Activated T-cell treated with anti-CD3 and anti-CD28 coated beads for 4 hours (primary cell): ENCODE data around the gene MAN2A2.

ENCODE experiments used
- DNase-seq: peaks from one replicate; pipeline ENCODE4 v3.0.0-alpha.2; 2020

Gene MAN2A2

GRCh38 chr15:90902840-90903732 lies at the start of gene MAN2A2:
Gene MAN2A2 (plus strand): TSS chr15:90903302. CDS start chr15:90904208, 906 bp downstream.
- DNase-seq = peak; percentile 73

- no peak for DNase-seq
Measured at GRCh38 chr15:90855139-90855538, 48.0 kb upstream of the MAN2A2 start.

DNA sequence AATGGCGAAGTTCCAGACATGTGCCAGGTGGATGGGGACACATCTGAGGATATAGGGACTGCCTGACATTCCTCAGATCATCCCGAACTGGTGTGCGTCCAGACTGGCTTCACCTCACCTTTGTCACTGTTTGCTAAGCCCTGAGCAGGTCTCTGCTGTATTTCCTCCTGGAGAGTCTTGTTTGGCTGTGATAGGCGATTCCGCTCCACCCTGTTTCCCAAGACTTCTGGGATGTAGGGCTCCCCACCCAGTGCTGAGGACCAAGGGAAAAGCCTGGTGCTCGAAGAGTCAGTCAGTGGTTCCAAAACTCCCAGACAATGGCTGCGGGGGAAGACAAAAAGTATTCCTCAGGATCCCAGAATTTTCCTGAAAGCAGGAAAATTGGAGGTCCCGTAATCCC lies 45.8 kb upstream of the MAN2A2 start:
- DNase-seq = no peak

GRCh38 chr15:90857883-90858443 lies 45.1 kb upstream of the MAN2A2 start:
- no peak for DNase-seq

DNA sequence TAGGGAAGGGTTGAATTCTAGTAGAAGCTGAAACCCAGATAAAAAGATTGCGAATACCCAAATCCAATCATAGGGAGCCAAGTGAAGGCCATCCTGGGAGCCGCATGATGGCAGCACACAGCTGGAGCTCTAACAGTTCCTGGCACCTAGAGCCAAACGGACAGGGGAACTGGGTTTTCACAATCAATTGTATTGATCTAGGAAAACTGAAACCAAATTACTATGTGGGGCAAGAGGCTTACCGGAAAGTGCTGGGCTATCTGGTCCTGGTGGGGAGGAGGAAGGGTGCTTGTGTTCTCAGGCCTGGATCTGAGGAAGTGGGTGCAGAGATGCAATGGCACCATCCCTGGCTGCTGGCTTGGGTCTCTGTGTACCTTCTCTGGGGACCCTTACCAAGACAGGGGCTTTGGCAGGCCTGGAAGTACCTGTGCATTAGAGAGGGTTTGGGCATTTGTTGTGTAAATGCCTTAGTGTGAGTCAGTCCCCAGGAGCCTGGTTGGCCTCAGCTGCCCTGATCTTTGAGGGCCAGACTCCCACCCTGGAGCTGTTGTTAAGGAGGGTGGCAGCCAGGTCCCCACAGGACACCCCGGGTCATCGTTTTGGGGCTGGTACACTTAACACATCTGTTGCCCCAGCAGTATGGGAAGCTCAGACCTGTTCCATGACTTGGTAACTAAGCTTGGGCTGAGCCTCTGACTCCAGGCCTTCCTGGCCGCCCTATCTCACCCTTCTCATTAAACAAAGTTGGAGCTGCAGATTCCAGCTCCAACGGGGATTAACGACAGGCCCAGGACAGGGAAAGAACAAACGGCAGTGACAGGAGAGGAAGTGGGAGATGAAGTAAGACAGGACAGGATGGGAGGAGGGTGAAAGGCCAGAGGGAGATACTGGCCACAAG lies 43.6 kb upstream of the MAN2A2 start:
- DNase-seq = no peak

DNA sequence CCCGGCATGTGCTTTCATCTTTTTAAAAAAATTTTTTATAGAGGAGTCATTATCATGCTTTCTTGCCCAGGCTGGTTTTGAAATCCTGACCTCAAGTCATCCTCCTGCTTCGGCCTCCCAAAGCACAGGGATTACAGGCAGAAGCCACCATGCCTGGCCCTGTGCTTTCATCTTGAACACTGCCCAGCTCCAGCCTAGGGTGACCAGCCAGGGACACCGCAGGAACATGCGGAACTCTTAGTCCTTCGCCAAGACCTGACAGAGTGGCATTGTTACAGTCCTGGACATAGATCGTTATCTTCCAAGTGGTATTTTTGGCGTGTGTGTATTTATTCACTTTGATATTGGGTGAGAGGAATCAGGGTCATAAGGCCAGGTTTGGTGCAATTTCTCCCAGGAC lies 42.7 kb upstream of the MAN2A2 start:
- DNase-seq = no peak

- DNase-seq = no peak
Measured at GRCh38 chr15:90860942-90861675, 42.0 kb upstream of the MAN2A2 start.

- DNase-seq = no peak
Measured at GRCh38 chr15:90862487-90862886, 40.6 kb upstream of the MAN2A2 start.

GRCh38 chr15:90862964-90863778 lies 39.9 kb upstream of the MAN2A2 start:
- DNase-seq = no peak

- no peak for DNase-seq
Measured at GRCh38 chr15:90863987-90864386, 39.1 kb upstream of the MAN2A2 start.

DNA sequence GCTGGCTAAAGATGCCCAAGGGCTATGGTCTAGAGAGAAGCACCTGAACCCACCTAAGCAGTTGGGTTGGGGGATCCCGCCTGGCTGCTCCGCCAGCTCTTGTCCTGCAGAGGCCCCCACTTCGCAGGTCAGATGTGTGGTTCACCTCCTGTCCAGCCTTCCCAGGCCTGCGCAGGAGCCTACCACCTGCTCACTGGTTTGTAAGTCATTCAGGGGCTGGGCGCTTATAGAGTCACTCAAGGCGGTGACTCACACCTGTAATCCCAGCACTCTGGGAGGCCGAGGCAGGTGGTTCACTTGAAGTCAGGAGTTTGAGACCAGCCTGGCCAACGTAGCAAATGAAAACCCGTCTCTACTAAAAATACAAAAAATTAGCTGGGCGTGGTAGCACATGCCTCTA lies 38.6 kb upstream of the MAN2A2 start:
- no peak for DNase-seq

DNA sequence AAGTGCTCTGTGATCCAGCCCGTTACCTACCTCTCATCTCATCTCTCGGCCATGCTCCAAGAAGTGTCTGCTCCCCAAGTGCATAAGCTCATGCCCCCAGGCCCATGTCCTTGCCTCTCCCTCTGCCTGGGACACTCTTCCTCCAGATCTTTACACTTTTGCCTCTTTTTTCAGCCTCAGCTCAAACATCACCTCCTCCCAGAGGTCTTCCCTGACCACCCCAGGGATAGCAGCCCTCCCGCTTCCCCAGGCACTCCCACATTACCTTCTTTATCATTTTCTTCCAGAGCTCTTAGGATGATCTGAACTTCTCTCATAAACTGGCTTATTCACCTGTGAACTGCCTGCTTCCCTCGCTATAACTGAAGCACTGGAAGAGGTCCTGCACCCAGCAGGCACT lies 37.4 kb upstream of the MAN2A2 start:
- no peak for DNase-seq

- DNase-seq = no peak
Measured at GRCh38 chr15:90866161-90866715, 36.9 kb upstream of the MAN2A2 start.

DNA sequence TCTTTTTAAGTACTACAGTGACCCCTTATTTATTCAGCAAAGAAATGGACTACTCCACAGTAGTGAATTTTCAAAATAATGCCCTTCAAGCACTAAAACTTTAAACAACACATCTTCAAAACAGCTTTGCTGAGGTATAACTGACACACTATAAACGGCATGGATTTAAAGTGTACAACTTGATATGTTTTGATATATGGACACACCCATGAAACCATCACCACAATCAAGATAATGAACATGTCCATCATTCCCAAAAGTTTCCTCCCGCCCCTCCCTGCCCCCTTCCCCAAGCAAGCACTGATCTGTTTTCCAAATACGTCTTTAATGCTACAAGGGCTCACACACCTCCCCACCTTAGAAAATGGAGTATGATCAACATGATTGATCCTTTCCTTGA lies 36.3 kb upstream of the MAN2A2 start:
- no peak for DNase-seq

DNA sequence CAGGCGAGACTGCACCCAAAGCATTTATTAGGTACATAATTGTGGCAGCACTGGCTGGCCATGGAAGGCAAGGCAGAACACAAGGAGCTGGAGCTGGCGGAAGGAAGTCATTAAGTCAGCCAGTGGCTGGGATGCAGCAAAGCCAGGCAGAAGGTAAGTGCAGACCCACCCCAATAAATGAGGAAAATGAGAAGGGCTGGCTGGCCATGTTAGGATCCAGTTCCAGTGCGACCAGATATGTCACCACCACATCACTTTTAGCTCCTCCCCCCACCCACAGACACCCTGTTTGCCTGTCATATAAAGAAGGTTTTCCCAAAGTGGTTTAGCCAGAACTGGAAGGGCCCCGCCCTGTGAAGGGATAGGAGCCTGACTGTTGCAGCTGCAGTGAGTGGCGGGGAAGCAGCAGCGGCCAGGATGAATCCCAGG lies 34.8 kb upstream of the MAN2A2 start, which contains the start of gene FURIN:
TSS of gene FURIN (plus strand) at position 328 of the 429 bp plus-strand sequence. CDS start 7,153 bp downstream, outside the sequence.
- DNase-seq = no peak

GRCh38 chr15:90869140-90869541 lies 34.0 kb upstream of the MAN2A2 start:
- DNase-seq = no peak

DNA sequence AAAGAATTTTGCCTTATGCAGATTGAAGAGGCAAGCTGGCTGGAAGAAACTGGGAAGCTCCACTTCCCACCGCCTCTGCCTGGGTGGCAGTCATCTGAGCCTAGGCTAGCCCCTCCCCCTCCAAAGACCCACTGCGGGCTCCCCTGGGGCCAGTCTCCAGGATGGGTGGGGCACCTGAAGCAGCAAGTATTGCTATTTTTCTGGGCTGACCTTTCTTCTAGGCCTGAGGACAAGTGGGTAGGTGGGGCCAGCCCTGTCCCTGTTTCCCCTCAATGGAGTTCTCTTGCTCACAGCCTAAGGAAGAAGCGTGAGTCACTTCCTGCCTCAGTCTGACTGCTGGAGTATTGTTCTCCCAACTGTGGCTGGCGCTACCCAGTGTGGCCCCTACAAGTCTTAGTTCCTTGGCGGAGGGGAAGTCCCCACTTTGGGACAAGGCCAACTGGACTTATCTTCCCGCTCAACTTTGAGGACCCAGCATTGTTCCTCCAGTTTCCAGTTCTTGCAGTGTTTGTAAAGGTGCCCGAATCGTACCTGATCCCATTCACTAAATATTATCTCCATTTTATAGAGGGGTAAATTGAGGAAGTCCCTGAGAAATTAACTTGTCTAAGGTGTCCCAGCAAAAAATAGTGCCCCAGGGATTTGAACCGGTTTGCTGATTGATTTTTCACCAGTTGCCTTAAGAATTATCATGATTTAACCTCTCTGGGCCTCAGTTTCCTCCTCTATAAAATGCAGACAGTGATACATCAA lies 33.3 kb upstream of the MAN2A2 start:
- no peak for DNase-seq

GRCh38 chr15:90870354-90871138 lies 32.6 kb upstream of the MAN2A2 start:
- no peak for DNase-seq

DNA sequence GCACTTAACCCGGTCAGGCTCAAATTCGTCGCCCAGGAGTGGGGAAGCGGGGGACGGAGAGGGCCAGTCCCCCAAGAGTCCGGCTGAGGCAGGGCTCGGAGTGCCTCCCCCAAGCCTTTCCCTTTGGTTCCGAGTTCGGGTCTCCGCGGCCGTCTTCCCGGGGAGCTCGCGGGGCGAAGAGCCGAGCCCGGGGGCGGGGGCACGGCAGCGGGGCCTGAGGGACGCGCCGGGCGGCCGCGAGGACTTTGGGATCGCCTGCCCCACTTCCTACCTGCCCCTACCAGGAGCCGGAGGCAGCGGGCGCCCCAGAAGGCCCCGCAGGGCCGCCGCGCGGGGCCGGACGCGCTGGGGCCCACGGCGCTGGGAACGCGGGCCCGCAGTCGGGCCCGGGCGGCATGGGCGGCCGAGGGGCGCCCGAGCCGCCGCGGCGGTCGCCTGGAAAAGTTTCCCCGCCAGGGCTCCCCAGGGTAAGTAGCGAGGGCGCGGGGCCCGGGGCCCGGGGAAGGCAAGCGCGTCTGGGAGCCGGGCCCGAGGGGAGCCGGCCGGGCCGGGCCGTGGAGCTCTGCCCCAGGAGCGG lies 31.9 kb upstream of the MAN2A2 start:
- no peak for DNase-seq
